Measurements from ENCODE around the gene ERCC6L.

DNA sequence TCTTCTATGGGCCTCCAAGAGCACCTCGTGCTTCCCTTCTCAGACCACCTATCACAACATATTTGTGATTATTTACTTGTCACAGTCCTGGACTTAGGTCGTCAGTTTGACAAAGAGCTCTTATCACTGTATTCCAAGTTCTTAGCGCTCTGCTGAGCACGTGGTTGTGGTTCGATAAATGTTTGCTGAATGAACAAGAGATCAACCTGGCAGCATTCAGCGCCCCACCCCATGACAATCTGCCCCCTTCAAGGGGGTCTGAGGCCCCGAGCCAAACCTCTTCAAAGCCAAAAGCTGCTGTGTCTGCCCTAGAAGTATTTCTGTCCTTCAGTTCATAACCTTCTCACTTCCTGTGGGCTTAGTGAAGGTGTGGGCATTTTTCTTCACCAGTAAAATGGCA is 23.2 kb upstream of the ERCC6L start:
- TF ChIP-seq, protein P1, sequence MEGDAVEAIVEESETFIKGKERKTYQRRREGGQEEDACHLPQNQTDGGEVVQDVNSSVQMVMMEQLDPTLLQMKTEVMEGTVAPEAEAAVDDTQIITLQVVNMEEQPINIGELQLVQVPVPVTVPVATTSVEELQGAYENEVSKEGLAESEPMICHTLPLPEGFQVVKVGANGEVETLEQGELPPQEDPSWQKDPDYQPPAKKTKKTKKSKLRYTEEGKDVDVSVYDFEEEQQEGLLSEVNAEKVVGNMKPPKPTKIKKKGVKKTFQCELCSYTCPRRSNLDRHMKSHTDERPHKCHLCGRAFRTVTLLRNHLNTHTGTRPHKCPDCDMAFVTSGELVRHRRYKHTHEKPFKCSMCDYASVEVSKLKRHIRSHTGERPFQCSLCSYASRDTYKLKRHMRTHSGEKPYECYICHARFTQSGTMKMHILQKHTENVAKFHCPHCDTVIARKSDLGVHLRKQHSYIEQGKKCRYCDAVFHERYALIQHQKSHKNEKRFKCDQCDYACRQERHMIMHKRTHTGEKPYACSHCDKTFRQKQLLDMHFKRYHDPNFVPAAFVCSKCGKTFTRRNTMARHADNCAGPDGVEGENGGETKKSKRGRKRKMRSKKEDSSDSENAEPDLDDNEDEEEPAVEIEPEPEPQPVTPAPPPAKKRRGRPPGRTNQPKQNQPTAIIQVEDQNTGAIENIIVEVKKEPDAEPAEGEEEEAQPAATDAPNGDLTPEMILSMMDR (IDR thresholded peaks at IDR 0.05): no peak
- TF ChIP-seq POLR2A (IDR thresholded peaks at IDR 0.05) (no peak), POLR2AphosphoS5 (IDR thresholded peaks at IDR 0.05) (no peak)
